GM04504 (cell line): ENCODE data around the gene MAST4.

ENCODE experiments used
- DNase-seq: peaks from one replicate; pipeline ENCODE4 v3.0.0-alpha.2; 2012; ENCODE audit warnings: low read depth

The MAST4 gene

DNA sequence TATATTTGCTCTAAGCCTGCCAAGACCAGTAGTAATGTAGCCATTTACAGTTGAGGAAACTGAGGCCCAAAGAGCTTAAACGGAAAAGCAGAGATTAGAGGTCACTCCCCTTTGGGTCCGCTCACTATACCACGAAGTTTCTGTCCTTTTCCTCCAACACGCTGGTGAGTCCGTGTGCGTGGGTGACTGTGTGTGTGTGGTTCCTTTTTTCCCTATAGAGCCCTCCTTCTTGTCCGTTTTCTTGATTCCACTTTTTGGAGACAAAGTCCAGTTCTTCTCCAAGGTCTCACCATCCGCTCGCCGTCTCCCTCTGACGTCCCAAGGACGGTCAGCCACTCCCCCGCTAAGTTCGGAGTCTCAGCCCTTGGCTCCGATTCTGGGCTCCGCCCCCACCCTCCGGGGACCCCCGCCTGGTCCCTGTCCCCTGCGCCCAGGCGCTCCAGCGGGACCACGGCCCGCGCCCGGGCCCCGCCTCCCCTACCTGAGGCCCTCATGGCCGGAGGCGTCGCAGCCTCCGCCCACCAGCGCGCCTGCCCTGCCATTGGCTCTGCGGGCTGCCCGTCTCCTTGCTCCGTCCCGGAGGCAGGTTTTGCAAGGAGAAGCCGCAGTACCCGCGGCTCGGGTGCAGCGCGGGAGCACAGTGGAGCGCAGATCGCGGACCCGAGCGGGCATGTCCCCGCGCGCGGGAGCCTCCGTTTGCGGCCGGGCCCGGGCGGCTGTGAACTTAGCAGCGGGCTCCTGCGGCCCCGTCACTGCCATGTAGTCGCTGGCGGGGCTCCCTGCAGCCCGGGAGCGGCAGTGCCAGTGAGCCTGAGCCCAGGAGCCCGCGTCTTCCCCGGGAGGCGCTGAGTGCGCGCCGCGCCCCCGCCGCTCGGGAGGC, at the start of gene MAST4:
Gene MAST4, plus strand, starts transcription at position 638 of the 880 bp plus-strand sequence. CDS start 263 bp downstream, outside the sequence.
- DNase-seq, result peak; percentile 45

DNA sequence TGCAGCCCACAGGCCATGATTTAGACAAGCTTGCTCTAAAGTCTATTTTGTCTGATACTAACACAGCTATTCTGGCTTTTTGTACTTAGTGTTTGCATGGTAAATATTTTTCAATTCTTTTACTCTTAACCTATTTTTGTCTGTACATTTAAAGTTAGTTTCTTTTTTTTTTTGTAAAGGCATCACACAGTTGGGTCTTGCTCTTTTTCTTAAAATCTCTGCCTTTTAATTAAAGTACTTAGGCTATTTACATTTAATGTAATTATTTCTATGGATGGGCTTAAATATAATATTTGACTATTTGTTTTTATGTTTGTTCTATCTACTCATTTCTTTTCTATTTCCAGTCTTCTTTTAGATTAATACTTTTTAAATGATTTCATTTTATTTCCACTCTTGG, 49.7 kb upstream of the MAST4 start:
- DNase-seq, result no peak

- no peak for DNase-seq
Measured at GRCh38 chr5:66551338-66551737, 44.9 kb upstream of the MAST4 start.

- no peak for DNase-seq
Measured at GRCh38 chr5:66551945-66552344, 44.2 kb upstream of the MAST4 start.

GRCh38 chr5:66553368-66553912, 42.8 kb upstream of the MAST4 start:
- no peak for DNase-seq

DNA sequence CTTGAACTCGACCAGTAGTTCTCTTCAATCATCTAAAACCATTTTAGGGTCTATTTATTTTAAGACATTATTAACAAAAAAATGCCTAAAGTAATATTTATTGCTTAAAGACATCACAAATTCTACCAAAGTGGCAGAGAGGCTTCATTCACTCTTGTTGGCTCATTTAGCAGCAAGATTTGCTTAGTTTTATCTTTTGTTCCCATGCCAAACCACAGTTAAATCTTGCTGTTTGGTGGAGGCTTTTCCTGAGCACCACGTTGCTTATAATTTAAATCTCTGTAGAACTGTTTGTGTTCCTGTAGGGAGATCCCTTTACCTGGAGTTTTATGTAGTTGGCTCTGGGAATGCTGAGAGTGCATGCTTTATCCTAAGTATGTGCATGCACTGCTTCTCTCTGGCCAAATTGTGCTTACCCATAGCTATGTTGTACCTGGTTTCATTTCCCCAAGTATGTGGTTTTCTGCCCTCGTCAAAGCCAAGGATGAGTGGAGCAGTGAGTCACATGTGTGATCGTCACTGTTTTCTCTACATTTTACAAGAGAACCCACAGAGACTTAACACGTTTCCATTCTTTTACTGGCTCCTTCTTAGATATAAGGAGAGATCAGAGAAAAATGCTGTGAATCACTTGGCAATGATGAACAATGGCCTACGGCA, 42.1 kb upstream of the MAST4 start:
- no peak for DNase-seq

GRCh38 chr5:66554884-66555283, 41.3 kb upstream of the MAST4 start:
- no peak for DNase-seq

DNA sequence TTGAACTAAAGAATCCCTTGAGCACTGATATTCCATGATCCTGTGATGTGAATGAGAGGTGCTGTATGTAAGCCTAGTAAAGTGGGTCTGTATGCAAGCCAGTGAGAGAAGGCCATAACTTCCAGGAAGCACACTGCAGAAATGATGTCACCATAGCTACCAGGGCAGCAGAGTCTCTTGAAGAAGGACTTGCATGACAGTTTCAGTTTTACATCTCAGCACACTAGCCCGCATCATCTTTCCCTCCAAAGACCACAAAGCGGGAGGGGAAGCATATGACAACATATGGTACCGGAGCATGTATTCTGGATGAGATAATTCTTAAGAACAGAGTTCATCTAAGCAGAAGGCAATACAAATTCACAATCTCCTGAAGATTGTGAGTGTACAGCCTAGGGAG, 37.6 kb upstream of the MAST4 start:
- no peak for DNase-seq

GRCh38 chr5:66560371-66560770, 35.8 kb upstream of the MAST4 start:
- DNase-seq, result no peak

- no peak for DNase-seq
Measured at GRCh38 chr5:66561256-66561990, 34.8 kb upstream of the MAST4 start.

GRCh38 chr5:66565878-66566277, 30.3 kb upstream of the MAST4 start:
- no peak for DNase-seq

GRCh38 chr5:66567474-66567873, 28.7 kb upstream of the MAST4 start:
- no peak for DNase-seq

GRCh38 chr5:66570201-66570600, 26.0 kb upstream of the MAST4 start:
- DNase-seq, result no peak

DNA sequence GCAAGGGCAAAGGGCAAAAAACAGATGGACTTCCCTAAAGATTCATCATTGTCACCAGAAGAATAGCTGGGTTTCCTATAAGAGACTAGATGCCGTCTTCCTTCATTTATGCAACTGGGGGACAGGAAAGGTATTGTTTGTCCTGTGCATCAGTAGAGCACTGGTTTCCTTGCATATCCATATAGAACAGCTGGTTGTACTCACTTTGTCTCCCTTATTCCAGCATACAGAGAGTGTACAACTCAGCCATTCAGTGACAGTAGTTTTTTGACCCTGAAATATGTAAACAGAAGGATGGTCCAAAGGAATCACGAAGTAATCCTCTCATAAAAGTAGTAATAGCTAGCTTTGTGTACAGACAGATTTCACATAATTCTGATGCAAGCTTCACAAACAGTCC, 22.5 kb upstream of the MAST4 start:
- no peak for DNase-seq

DNA sequence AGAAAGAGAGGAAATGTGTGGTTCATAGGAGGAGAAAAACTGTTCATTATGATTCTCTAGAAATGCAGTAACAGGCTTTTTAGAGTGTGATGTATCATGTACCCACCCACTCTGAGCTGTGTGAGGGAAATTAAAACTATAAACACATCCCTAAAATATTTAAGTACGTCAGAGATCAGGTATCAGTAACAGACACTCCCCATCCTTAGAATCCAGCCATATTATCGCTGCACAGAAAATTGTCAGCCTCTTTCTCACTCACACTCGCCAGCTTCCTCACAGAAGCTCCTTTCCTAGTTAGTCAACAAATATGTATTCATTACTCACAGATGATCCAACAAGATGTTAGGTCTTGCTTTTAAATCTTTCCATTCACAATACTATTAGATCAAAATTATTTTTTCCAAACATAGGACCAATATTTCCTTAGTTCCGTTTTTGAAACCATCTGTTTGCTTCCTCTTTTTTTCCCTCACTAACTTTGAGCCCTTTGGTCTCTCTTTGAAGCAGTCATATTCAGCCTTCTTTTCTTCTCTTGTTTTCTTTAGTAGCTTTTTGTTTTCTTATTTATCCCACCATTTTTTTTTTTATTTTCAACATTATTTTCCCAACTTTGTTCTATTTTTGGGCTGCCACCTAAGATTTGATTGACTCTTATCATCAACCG, 13.6 kb upstream of the MAST4 start:
- DNase-seq, result no peak

- no peak for DNase-seq
Measured at GRCh38 chr5:66585291-66585690, 10.9 kb upstream of the MAST4 start.

DNA sequence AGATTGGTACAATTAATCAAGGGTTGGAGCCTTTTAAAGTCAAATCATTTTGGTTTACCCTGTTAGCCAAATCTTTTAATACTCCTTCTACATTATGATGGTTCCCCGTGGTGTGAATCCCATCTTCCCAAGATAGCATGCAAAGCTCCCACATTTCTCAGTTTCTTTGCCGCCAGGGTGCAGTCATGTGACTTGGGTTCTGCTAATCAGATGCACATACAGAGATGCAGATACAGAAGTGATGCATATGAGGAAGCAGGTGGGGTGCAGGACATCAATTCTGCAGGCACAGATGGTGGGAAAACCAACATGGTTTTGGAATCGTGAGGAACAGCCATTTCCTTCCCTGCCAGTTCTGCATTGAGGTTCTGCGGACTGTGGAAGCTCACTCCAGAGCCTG, 8.4 kb upstream of the MAST4 start:
- no peak for DNase-seq

DNA sequence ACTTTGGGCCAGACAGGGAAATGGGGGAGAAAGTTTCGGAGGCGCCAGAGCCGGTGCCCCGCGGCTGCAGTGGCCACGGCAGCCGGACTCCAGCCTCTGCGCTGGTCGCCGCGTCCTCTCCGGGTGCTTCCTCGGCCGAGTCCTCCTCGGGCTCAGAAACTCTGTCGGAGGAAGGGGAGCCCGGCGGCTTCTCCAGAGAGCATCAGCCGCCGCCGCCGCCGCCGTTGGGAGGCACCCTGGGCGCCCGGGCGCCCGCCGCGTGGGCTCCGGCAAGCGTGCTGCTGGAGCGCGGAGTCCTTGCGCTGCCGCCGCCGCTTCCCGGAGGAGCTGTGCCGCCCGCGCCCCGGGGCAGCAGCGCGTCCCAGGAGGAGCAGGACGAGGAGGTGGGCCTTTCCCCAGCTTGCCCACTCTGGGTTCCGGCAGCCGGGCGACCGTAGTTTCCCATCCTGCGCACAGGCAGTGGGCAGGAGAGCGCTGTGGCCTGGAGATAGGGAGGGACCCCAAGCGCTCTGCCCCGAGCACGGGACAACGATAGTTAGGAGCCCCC, 516 bp downstream of the MAST4 start:
- DNase-seq, result no peak

- DNase-seq, result no peak
Measured at GRCh38 chr5:66597183-66597757, 1.1 kb downstream of the MAST4 start.

GRCh38 chr5:66602621-66603020, 6.4 kb downstream of the MAST4 start:
- no peak for DNase-seq

GRCh38 chr5:66603164-66603563, 7.0 kb downstream of the MAST4 start:
- DNase-seq, result no peak
